ENCODE measurements around the gene IRF9. TPM values are rescaled to one million over a fixed set of nuclear protein-coding genes. Genes with fewer than 3 reads are reported as not detected.

Gene IRF9
- total and polyA plus RNA-seq, 2 of the 13 experiments (the other 11 are each of a cell fraction or from before 2014, with no cell fraction given) = 14.9 to 49.7 TPM

- TF ChIP-seq FOSL1 (CRISPR knock-in tag; IDR thresholded peaks at IDR 0.05; ENCODE audit: borderline replicate concordance) (peak; percentile 59; the same call in 1 of the 2 replicates), SOX13 (IDR thresholded peaks at IDR 0.05) (peak; percentile 62), SOX13 (CRISPR knock-in tag; conservative IDR thresholded peaks at IDR 0.05 in 1 of 2, IDR thresholded peaks at IDR 0.05 in 1 of 2) (peak in 1 of 2 experiments; percentile 86; a peak in 3 of 4 replicates), SNRNP70 (IDR thresholded peaks at IDR 0.05; ENCODE audit: low read depth, low read length) (no peak), FOXK1 (CRISPR knock-in tag; IDR thresholded peaks at IDR 0.05; ENCODE audit: borderline replicate concordance, low read depth) (peak; percentile 99), ZNF629 (CRISPR knock-in tag; conservative IDR thresholded peaks at IDR 0.05) (peak; percentile 58), ZSCAN9 (CRISPR knock-in tag; IDR thresholded peaks at IDR 0.05; ENCODE audit: borderline replicate concordance) (peak; percentile 95), CAMTA2 (CRISPR knock-in tag; IDR thresholded peaks at IDR 0.05; ENCODE audit: borderline replicate concordance) (peak; percentile 100), KDM6A (CRISPR knock-in tag; IDR thresholded peaks at IDR 0.05; ENCODE audit: low read depth) (peak; percentile 19; the same call in 1 of the 2 replicates), PCBP2 (optimal IDR thresholded peaks at IDR 0.05; ENCODE audit: low read depth, low read length, poor library complexity, severe bottlenecking) (peak; percentile 73), ZSCAN22 (CRISPR knock-in tag; IDR thresholded peaks at IDR 0.05) (no peak), IKZF5 (CRISPR knock-in tag; IDR thresholded peaks at IDR 0.05) (peak; percentile 99), ZNF160 (CRISPR knock-in tag; IDR thresholded peaks at IDR 0.05) (peak; percentile 90), NRL (CRISPR knock-in tag; IDR thresholded peaks at IDR 0.05; ENCODE audit: borderline replicate concordance) (peak; percentile 98; the same call in 1 of the 2 replicates), REL (CRISPR knock-in tag; conservative IDR thresholded peaks at IDR 0.05) (no peak), LCORL (IDR thresholded peaks at IDR 0.05) (no peak), LCORL (CRISPR knock-in tag; IDR thresholded peaks at IDR 0.05) (peak; percentile 93)
- TF ChIP-seq, protein P1, sequence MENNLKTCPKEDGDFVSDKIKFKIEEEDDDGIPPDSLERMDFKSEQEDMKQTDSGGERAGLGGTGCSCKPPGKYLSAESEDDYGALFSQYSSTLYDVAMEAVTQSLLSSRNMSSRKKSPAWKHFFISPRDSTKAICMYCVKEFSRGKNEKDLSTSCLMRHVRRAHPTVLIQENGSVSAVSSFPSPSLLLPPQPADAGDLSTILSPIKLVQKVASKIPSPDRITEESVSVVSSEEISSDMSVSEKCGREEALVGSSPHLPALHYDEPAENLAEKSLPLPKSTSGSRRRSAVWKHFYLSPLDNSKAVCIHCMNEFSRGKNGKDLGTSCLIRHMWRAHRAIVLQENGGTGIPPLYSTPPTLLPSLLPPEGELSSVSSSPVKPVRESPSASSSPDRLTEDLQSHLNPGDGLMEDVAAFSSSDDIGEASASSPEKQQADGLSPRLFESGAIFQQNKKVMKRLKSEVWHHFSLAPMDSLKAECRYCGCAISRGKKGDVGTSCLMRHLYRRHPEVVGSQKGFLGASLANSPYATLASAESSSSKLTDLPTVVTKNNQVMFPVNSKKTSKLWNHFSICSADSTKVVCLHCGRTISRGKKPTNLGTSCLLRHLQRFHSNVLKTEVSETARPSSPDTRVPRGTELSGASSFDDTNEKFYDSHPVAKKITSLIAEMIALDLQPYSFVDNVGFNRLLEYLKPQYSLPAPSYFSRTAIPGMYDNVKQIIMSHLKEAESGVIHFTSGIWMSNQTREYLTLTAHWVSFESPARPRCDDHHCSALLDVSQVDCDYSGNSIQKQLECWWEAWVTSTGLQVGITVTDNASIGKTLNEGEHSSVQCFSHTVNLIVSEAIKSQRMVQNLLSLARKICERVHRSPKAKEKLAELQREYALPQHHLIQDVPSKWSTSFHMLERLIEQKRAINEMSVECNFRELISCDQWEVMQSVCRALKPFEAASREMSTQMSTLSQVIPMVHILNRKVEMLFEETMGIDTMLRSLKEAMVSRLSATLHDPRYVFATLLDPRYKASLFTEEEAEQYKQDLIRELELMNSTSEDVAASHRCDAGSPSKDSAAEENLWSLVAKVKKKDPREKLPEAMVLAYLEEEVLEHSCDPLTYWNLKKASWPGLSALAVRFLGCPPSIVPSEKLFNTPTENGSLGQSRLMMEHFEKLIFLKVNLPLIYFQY (CRISPR knock-in tag; IDR thresholded peaks at IDR 0.05; ENCODE audit: borderline replicate concordance) = peak; percentile 99
- TF ChIP-seq, protein P2, sequence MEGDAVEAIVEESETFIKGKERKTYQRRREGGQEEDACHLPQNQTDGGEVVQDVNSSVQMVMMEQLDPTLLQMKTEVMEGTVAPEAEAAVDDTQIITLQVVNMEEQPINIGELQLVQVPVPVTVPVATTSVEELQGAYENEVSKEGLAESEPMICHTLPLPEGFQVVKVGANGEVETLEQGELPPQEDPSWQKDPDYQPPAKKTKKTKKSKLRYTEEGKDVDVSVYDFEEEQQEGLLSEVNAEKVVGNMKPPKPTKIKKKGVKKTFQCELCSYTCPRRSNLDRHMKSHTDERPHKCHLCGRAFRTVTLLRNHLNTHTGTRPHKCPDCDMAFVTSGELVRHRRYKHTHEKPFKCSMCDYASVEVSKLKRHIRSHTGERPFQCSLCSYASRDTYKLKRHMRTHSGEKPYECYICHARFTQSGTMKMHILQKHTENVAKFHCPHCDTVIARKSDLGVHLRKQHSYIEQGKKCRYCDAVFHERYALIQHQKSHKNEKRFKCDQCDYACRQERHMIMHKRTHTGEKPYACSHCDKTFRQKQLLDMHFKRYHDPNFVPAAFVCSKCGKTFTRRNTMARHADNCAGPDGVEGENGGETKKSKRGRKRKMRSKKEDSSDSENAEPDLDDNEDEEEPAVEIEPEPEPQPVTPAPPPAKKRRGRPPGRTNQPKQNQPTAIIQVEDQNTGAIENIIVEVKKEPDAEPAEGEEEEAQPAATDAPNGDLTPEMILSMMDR (CRISPR knock-in tag; IDR thresholded peaks at IDR 0.05) = peak; percentile 49
- TF ChIP-seq, protein P3, sequence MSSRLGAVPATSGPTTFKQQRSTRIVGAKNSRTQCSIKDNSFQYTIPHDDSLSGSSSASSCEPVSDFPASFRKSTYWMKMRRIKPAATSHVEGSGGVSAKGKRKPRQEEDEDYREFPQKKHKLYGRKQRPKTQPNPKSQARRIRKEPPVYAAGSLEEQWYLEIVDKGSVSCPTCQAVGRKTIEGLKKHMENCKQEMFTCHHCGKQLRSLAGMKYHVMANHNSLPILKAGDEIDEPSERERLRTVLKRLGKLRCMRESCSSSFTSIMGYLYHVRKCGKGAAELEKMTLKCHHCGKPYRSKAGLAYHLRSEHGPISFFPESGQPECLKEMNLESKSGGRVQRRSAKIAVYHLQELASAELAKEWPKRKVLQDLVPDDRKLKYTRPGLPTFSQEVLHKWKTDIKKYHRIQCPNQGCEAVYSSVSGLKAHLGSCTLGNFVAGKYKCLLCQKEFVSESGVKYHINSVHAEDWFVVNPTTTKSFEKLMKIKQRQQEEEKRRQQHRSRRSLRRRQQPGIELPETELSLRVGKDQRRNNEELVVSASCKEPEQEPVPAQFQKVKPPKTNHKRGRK (CRISPR knock-in tag; IDR thresholded peaks at IDR 0.05) = peak; percentile 79
Observed at GRCh38 chr14:24188251-24189058, 27.4 kb downstream of the IRF9 start, which contains the start of gene IPO4 (continued).

Measured in HepG2 (cell line).